Keratinocyte (primary cell): ENCODE data around the gene NCF2. TPM values are rescaled to one million over a fixed set of nuclear protein-coding genes. Genes with fewer than 3 reads are reported as not detected.

ENCODE experiments used
- DNase-seq: peaks from one replicate; pipeline ENCODE4 v3.0.0-alpha.2; 2011; ENCODE audit warnings: low read depth, missing footprints, low spot score
- FAIRE-seq: peaks from 2 replicates; lab custom pipeline; 2011; peaks lifted over from hg19 to GRCh38; lab: Jason Lieb, UNC
- H2AFZ ChIP-seq: 2 replicates; pipeline ENCODE4 v1.6.0; 2012; ENCODE audit warnings: low read length, control low read depth, inconsistent platforms; ENCODE audit not compliant: control insufficient read depth
- H3K27ac ChIP-seq: 2 replicates; pipeline ENCODE4 v1.5.1; 2011; ENCODE audit warnings: low read length; ENCODE audit not compliant: control insufficient read depth, insufficient read depth
- H3K27me3 ChIP-seq: 3 replicates; pipeline ENCODE4 v1.6.0; 2011; ENCODE audit warnings: low read length; ENCODE audit not compliant: control insufficient read depth, insufficient read depth; ENCODE audit errors: extremely low read depth
- H3K36me3 ChIP-seq, 2 experiments: 2 replicates in 1 of 2; 3 replicates in 1 of 2; pipeline ENCODE4 v1.5.1; 2011; ENCODE audit warnings: low read length in 2 of 2, mild to moderate bottlenecking in 1 of 2; ENCODE audit not compliant: control insufficient read depth in 2 of 2, insufficient read depth in 2 of 2; ENCODE audit errors: extremely low read depth in 1 of 2
- H3K4me1 ChIP-seq: 3 replicates; pipeline ENCODE4 v1.5.1; 2011; ENCODE audit warnings: low read length; ENCODE audit not compliant: control insufficient read depth, insufficient read depth; ENCODE audit errors: extremely low read depth
- H3K4me2 ChIP-seq: 3 replicates; pipeline ENCODE4 v1.6.0; 2011; ENCODE audit warnings: low read depth, low read length; ENCODE audit not compliant: control insufficient read depth, insufficient read depth; ENCODE audit errors: extremely low read depth
- H3K4me3 ChIP-seq, 3 experiments: fragments of 200-600 bp in 1 of 3; sonication (generic) in 1 of 3; 2 replicates in 2 of 3; 3 replicates in 1 of 3; pipeline ENCODE4 v1.5.1; 2011 to 2016; ENCODE audit warnings: low read length in 3 of 3, mild to moderate bottlenecking in 3 of 3, control low read depth in 2 of 3, inconsistent platforms in 1 of 3, low read depth in 1 of 3, mixed read lengths in 1 of 3, mixed run types in 1 of 3, moderate library complexity in 1 of 3; ENCODE audit not compliant: control insufficient read depth in 2 of 3, insufficient read depth in 2 of 3; ENCODE audit errors: extremely low read depth in 1 of 3
- H3K79me2 ChIP-seq: 2 replicates; pipeline ENCODE4 v1.6.0; 2012; ENCODE audit warnings: low read length; ENCODE audit not compliant: control insufficient read depth, insufficient read depth
- H3K9ac ChIP-seq: 3 replicates; pipeline ENCODE4 v1.6.0; 2011; ENCODE audit warnings: low read length; ENCODE audit not compliant: control insufficient read depth, insufficient read depth; ENCODE audit errors: extremely low read depth
- H3K9me1 ChIP-seq: 3 replicates; pipeline ENCODE4 v1.6.0; 2011; ENCODE audit warnings: low read length; ENCODE audit not compliant: control insufficient read depth, insufficient read depth; ENCODE audit errors: extremely low read depth
- H3K9me3 ChIP-seq: 2 replicates; pipeline ENCODE4 v1.5.1; 2012; ENCODE audit warnings: low read depth, low read length; ENCODE audit not compliant: control insufficient read depth
- H4K20me1 ChIP-seq: 3 replicates; pipeline ENCODE4 v1.6.0; 2011; ENCODE audit warnings: low read length; ENCODE audit not compliant: control insufficient read depth, insufficient read depth; ENCODE audit errors: extremely low read depth
- EZH2 ChIP-seq: IDR thresholded peaks from one replicate; pipeline ENCODE4 v1.6.1; 2012; ENCODE audit warnings: inconsistent platforms, mild to moderate bottlenecking, low read length, moderate library complexity
- dilution Hi-C: fragments of 300-500 bp; cut with MboI; formaldehyde crosslinking; loops from one replicate; pipeline ENCODE4 v1.7.0; 2020; ENCODE audit warnings: low sequenced_read_pairs; ENCODE audit not compliant: extremely low pct_ligation_motif_present
- polyA plus RNA-seq, 5 experiments: library from polyadenylated mRNA; depleted of rRNA in 3 of 5; stranded (reverse) in 3 of 5; stranded (forward) in 1 of 5; unstranded in 1 of 5; fragments of >200 nt; gene quantifications; 1 replicate in 1 of 5; 2 replicates in 3 of 5; 3 replicates in 1 of 5; pipeline versions ENCODE4 v1.2.1 to v1.2.3, GENCODE V29; 2011 to 2012; ENCODE audit warnings: missing spikeins in 2 of 5, low read depth in 1 of 5, low replicate concordance in 1 of 5
- TF ChIP-seq, protein P1 (sequence below), 3 experiments: IDR thresholded peaks in 1 of 3; conservative IDR thresholded peaks in 1 of 3; optimal IDR thresholded peaks in 1 of 3; 2 replicates in 2 of 3; 3 replicates in 1 of 3; pipeline versions ENCODE3 to v1.5.1; 2011; ENCODE audit warnings: low read length in 3 of 3, mild to moderate bottlenecking in 3 of 3, moderate library complexity in 2 of 3, control low read depth in 1 of 3, inconsistent platforms in 1 of 3; ENCODE audit not compliant: insufficient read depth in 2 of 3; ENCODE audit errors: extremely low read depth in 1 of 3

NCF2 gene
- polyA plus RNA-seq, 1 donor (not counting 4 experiments of a cell fraction or from before 2014, with no cell fraction given) = 9.2 TPM

DNA sequence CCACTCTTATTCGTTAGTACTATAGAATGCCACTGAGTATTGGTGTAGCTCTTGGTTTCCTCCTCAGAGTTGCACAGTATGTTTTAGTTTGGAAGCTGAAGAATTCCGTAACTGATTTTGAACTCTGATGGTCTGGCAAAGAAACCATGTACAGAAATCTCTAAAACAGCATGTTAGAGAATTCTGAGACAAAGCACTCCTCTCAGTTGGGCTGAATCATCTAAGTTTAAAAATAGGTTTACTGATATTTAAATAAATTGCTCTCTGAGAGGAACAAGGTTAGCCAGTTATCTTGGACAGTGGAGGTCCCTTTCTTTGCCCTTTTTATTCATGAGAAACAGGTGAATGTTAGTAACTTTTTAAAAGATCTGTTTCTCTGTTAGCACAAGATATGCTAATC lies 43.8 kb downstream of the NCF2 start:
- H4K20me1 ChIP-seq = no peaks in the 10 kb centered on the region
- no peaks in the 10 kb centered on the region for H3K9me3 ChIP-seq
- H3K4me1 ChIP-seq = no peaks in the 10 kb centered on the region
- dilution Hi-C loops = no loop called here
- H3K79me2 ChIP-seq = no peaks in the 10 kb centered on the region
- no peaks in the 10 kb centered on the region for H3K9me1 ChIP-seq
- FAIRE-seq (no peak), DNase-seq (no peak)
- H3K4me2 ChIP-seq = no peak overlapping the region
- H3K9ac ChIP-seq = no peak overlapping the region
- TF ChIP-seq EZH2 = no peak
- TF ChIP-seq, protein P1, sequence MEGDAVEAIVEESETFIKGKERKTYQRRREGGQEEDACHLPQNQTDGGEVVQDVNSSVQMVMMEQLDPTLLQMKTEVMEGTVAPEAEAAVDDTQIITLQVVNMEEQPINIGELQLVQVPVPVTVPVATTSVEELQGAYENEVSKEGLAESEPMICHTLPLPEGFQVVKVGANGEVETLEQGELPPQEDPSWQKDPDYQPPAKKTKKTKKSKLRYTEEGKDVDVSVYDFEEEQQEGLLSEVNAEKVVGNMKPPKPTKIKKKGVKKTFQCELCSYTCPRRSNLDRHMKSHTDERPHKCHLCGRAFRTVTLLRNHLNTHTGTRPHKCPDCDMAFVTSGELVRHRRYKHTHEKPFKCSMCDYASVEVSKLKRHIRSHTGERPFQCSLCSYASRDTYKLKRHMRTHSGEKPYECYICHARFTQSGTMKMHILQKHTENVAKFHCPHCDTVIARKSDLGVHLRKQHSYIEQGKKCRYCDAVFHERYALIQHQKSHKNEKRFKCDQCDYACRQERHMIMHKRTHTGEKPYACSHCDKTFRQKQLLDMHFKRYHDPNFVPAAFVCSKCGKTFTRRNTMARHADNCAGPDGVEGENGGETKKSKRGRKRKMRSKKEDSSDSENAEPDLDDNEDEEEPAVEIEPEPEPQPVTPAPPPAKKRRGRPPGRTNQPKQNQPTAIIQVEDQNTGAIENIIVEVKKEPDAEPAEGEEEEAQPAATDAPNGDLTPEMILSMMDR (optimal IDR thresholded peaks at IDR 0.05 in 1 of 3, IDR thresholded peaks at IDR 0.05 in 1 of 3, conservative IDR thresholded peaks at IDR 0.05 in 1 of 3; ENCODE audit: extremely low read depth in 1 of 3, insufficient read depth in 2 of 3, low read length in 3 of 3) = no peak
- H2AFZ ChIP-seq = no peak overlapping the region
- H3K27ac ChIP-seq = no peak overlapping the region
- no peaks in the 10 kb centered on the region for H3K27me3 ChIP-seq
- H3K4me3 ChIP-seq = no peak overlapping the region
- peaks cover 21 to 30% of the 10 kb centered on the region in 2 experiments for H3K36me3 ChIP-seq

DNA sequence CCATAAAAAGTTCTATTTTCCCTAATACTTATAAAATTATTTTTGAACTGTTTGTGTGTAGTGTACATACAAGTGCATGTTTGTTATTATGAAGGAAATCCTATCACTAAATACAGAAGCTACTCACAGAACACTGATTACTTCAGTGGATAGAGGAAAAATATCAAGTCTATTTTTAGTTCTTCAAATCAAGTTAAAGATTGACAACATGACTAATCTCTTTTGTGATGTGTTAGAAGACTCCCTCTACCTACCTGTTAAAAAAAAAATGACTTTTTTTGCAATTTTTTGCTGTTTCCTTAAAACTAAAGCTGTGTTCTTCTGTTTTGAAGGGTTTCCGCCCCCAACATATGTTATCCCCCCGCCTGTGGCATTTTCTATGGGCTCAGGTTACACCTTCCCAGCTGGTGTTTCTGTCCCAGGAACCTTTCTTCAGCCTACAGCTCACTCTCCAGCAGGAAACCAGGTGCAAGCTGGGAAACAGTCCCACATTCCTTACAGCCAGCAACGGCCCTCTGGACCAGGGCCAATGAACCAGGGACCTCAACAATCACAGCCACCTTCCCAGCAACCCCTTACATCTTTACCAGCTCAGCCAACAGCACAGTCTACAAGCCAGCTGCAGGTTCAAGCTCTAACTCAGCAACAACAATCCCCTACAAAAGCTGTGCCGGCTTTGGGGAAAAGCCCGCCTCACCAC lies 45.5 kb downstream of the NCF2 start:
- Histone ChIP-seq H3K79me2 (no peaks in the 10 kb centered on the region), H3K4me1 (no peaks in the 10 kb centered on the region), H4K20me1 (no peaks in the 10 kb centered on the region), H3K9me1 (no peaks in the 10 kb centered on the region), H3K27me3 (no peaks in the 10 kb centered on the region), H3K9ac (no peak overlapping the region), H3K36me3 (peaks cover 25 to 26% of the 10 kb centered on the region in 2 experiments), H3K27ac (no peak overlapping the region), H3K4me2 (no peak overlapping the region), H2AFZ (no peak overlapping the region), H3K4me3 (no peak overlapping the region), H3K9me3 (no peaks in the 10 kb centered on the region)
- TF ChIP-seq, protein P1 (optimal IDR thresholded peaks at IDR 0.05 in 1 of 3, IDR thresholded peaks at IDR 0.05 in 1 of 3, conservative IDR thresholded peaks at IDR 0.05 in 1 of 3; ENCODE audit: extremely low read depth in 1 of 3, insufficient read depth in 2 of 3, low read length in 3 of 3) = no peak
- TF ChIP-seq EZH2 = no peak
- DNase-seq (no peak), FAIRE-seq (no peak)
- dilution Hi-C loops = no loop called here
